ENCODE data around the gene POLR3B. TPM values are rescaled to one million over a fixed set of nuclear protein-coding genes. Genes with fewer than 3 reads are reported as not detected.

The POLR3B gene
- total and polyA plus RNA-seq, 9 donors, result 8.9 to 13.3 (median 11.8) TPM

DNA sequence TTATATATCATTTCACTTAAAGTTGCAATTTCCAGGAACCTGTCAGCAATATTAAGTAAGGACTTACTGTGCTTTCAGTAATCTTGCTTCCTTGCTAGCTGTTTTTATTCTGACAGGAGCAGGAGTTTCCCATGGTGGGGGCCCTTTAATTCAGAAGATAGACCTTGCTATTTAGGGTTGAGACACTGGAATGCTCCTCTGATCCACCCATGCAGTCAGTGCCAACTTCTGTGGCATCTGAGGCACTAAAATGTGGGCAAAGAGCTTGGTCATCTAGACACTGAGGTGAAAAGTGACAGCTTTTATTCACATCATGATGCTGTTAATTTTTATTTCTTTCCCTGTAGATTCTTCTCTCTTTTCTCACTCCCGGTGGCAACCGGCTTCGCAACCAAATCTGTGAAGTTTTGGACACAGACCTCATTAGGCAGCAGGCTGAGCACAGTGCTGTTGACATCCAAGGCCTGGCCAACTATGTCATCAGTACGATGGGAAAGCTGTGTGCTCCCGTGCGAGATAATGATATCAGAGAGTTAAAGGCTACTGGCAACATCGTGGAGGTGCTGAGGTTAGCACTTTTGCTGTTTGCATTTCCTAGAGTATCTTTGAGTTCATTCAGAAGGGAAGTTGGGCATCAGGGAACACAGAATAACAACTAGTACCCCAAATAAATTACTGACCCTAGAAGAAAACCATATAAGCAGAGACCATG lies 36.3 kb upstream of the POLR3B start:
- H3K4me3 ChIP-seq (ENCODE audit: low read length), result no peak overlapping the region
- H3K27ac ChIP-seq (ENCODE audit: low read length), result no peak overlapping the region
- no peaks in the 10 kb centered on the region for H3K9me3 ChIP-seq (replicated peaks; ENCODE audit: control insufficient read depth, low read depth, low read length)
- peaks cover 28% of the 10 kb centered on the region for H3K36me3 ChIP-seq (ENCODE audit: control insufficient read depth, insufficient read depth, low read length)
- no CpG with 5 or more reads among the region's 7 CpGs for WGBS (ENCODE audit: insufficient coverage)
- H3K4me1 ChIP-seq (ENCODE audit: control insufficient read depth, insufficient read depth, low read length), result no peaks in the 10 kb centered on the region
- no peaks in the 10 kb centered on the region for H3K27me3 ChIP-seq (ENCODE audit: control insufficient read depth, insufficient read depth, low read length)
- no peak for DNase-seq

DNA sequence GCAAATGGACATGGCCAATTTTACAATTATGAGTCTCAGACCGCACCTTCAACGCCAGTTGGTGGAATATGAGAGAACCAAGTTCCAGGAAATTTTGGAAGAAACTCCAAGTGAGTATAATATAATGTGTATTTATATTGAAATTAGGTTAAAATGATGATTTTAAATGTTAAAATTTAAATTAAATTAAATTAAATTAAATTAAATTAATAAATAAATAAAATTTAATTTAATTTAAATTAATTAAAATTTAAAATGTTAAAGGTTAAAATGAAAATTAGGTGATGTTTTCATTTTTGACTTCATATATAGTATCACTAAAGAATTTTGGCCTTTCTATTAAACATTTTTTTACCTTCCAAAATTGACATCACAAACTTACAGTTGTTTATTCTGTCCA lies 34.0 kb upstream of the POLR3B start:
- H3K27me3 ChIP-seq (ENCODE audit: control insufficient read depth, insufficient read depth, low read length), result no peaks in the 10 kb centered on the region
- no peaks in the 10 kb centered on the region for H3K4me1 ChIP-seq (ENCODE audit: control insufficient read depth, insufficient read depth, low read length)
- no peak overlapping the region for H3K4me3 ChIP-seq (ENCODE audit: low read length)
- no peak for DNase-seq
- no CpG with 5 or more reads among the region's 2 CpGs for WGBS (ENCODE audit: insufficient coverage)
- no peak overlapping the region for H3K27ac ChIP-seq (ENCODE audit: low read length)
- H3K9me3 ChIP-seq (replicated peaks; ENCODE audit: control insufficient read depth, low read depth, low read length), result no peaks in the 10 kb centered on the region
- H3K36me3 ChIP-seq (ENCODE audit: control insufficient read depth, insufficient read depth, low read length), result peaks cover 27% of the 10 kb centered on the region

DNA sequence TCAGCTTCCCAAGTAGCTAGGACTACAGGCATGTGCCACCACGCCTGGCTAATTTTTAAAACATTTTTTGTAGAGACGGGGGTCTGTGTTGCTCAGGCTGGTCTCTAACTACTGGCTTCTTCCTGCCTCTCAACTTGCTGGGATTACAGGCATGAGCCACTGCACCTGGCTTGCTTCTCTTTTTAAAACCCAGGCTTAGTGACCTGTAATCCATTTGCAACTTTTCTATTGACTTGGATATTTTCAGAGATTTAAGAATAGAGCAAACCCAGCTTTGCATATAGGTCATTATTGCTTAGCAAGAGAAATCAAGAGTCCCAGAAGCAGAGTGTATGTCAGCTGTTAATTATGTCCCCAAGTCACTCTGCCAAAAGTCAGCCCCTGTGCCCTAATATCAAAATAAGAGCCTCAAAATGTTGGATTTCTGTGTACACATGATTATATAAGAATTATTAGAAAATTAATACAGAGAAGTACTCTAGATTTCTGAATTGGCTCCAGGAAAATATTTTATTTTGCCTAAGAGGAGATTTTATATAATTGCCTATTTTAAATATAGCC lies 30.2 kb upstream of the POLR3B start:
- no peaks in the 10 kb centered on the region for H3K9me3 ChIP-seq (replicated peaks; ENCODE audit: control insufficient read depth, low read depth, low read length)
- no peak for DNase-seq
- no peaks in the 10 kb centered on the region for H3K27me3 ChIP-seq (ENCODE audit: control insufficient read depth, insufficient read depth, low read length)
- H3K27ac ChIP-seq (ENCODE audit: low read length), result no peak overlapping the region
- peaks cover 20% of the 10 kb centered on the region for H3K36me3 ChIP-seq (ENCODE audit: control insufficient read depth, insufficient read depth, low read length)
- H3K4me1 ChIP-seq (ENCODE audit: control insufficient read depth, insufficient read depth, low read length), result no peaks in the 10 kb centered on the region
- no peak overlapping the region for H3K4me3 ChIP-seq (ENCODE audit: low read length)
- WGBS (ENCODE audit: insufficient coverage), result 37% methylated on average over 2 of the region's 2 CpGs

DNA sequence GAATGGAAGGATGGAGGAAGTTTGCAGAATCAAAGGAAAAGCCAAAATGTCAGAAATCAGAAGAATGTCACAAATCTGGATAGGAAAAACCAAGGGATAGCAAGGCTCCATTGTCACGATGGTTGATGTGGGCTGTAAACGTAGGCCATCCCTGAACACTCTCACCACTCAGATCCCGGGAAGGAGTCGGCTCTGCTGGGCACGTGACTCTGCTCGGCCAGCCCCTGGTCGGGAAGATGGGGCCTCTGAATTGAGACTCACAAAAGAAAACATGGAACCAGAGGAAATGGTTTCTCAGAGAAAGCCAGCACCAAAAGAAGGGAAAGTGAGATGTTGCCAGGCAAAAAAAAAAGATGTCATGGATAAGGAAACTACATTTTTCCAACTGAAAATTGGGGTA lies 28.8 kb upstream of the POLR3B start:
- no peaks in the 10 kb centered on the region for H3K4me1 ChIP-seq (ENCODE audit: control insufficient read depth, insufficient read depth, low read length)
- H3K27ac ChIP-seq (ENCODE audit: low read length), result no peak overlapping the region
- H3K27me3 ChIP-seq (ENCODE audit: control insufficient read depth, insufficient read depth, low read length), result no peaks in the 10 kb centered on the region
- H3K9me3 ChIP-seq (replicated peaks; ENCODE audit: control insufficient read depth, low read depth, low read length), result no peaks in the 10 kb centered on the region
- H3K36me3 ChIP-seq (ENCODE audit: control insufficient read depth, insufficient read depth, low read length), result peaks cover 20% of the 10 kb centered on the region
- DNase-seq, result no peak
- 65% methylated on average over 3 of the region's 7 CpGs for WGBS (ENCODE audit: insufficient coverage)
- no peak overlapping the region for H3K4me3 ChIP-seq (ENCODE audit: low read length)

DNA sequence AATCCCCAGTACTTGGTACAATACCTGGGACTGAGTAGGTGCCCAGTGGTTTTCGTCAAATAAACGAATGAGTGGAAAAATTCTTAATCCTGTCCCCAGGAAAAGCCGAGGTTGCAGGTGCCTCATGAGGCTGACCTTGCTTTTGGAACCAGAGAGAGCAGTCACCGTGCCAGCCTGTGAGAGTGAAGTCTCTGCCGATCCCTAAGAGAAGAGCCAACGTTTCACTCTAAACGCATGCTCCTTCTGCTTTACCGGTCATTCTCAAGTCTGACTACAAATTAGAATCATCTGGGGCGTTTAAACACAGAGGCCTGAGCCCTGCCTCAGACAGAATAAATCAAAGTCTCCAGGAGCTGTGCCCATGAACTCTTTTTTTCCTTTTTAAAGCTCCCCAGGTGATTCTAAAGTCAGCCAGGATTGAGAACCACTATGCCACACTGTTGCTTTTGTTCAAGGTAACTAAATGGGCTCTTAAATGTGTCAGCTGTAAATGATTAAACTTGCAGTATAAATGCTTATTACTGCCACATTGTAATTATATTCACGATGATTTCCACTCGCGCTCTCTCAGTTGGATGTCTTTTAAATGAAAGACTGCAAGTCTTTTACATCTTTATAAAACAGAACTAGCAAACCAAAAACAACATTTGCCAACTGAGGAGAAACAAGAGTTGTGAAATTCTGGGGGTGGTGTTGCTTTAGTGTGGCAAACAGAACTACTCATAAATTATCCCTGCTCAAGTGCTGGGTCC lies 28.1 kb upstream of the POLR3B start:
- H3K27me3 ChIP-seq (ENCODE audit: control insufficient read depth, insufficient read depth, low read length), result no peaks in the 10 kb centered on the region
- WGBS (ENCODE audit: insufficient coverage), result 37% methylated on average over 8 of the region's 12 CpGs
- no peak overlapping the region for H3K27ac ChIP-seq (ENCODE audit: low read length)
- H3K4me1 ChIP-seq (ENCODE audit: control insufficient read depth, insufficient read depth, low read length), result no peaks in the 10 kb centered on the region
- H3K36me3 ChIP-seq (ENCODE audit: control insufficient read depth, insufficient read depth, low read length), result peaks cover 13% of the 10 kb centered on the region
- H3K4me3 ChIP-seq (ENCODE audit: low read length), result no peak overlapping the region
- H3K9me3 ChIP-seq (replicated peaks; ENCODE audit: control insufficient read depth, low read depth, low read length), result no peaks in the 10 kb centered on the region
- DNase-seq, result no peak

DNA sequence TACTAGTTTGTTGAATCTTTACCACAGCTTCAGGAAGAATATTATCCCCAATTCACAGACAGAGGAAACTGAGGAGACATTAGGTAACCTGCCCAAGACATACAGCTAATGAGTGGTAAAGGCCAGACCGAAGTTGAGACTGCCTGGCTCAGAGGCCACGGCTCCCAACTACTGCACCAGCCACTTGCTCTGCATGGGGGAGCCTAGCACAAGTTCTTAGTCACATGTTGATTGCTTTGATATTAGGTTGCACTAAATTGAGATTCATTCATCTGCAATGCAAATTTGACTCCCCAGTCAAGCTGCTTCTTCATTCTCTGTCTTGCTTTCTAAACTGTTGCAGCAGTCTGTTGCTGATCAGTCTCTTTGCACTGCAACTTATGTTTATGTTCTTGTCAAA lies 25.9 kb upstream of the POLR3B start:
- Histone ChIP-seq H3K9me3 (replicated peaks; ENCODE audit: control insufficient read depth, low read depth, low read length) (no peaks in the 10 kb centered on the region), H3K36me3 (ENCODE audit: control insufficient read depth, insufficient read depth, low read length) (peaks cover 9% of the 10 kb centered on the region), H3K27me3 (ENCODE audit: control insufficient read depth, insufficient read depth, low read length) (no peaks in the 10 kb centered on the region), H3K27ac (ENCODE audit: low read length) (no peak overlapping the region), H3K4me1 (ENCODE audit: control insufficient read depth, insufficient read depth, low read length) (no peaks in the 10 kb centered on the region), H3K4me3 (ENCODE audit: low read length) (no peak overlapping the region)
- WGBS (ENCODE audit: insufficient coverage), result no CpG with 5 or more reads among the region's 2 CpGs
- no peak for DNase-seq

DNA sequence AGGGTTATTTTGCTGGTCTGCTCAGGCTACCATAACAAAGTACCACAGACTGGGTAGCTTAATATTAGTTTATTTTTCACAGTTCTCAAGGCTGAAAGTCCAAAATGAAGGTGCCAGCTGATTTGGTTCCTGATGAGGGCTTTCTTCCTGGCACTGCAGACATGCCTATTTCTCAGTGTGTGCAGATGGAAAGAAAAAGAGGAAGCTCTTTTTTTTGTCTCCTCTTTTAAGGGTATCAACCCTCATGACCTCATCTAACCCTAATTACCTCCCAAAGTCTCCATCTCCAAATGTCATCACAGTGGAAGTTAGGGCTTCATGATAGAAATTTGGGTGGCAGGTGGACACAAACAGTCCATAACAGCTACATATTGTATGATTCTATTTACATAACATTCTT lies 25.0 kb upstream of the POLR3B start:
- Histone ChIP-seq H3K9me3 (replicated peaks; ENCODE audit: control insufficient read depth, low read depth, low read length) (no peaks in the 10 kb centered on the region), H3K27me3 (ENCODE audit: control insufficient read depth, insufficient read depth, low read length) (no peaks in the 10 kb centered on the region), H3K36me3 (ENCODE audit: control insufficient read depth, insufficient read depth, low read length) (peaks cover 7% of the 10 kb centered on the region), H3K4me1 (ENCODE audit: control insufficient read depth, insufficient read depth, low read length) (no peaks in the 10 kb centered on the region), H3K27ac (ENCODE audit: low read length) (no peak overlapping the region), H3K4me3 (ENCODE audit: low read length) (no peak overlapping the region)
- DNase-seq, result no peak

DNA sequence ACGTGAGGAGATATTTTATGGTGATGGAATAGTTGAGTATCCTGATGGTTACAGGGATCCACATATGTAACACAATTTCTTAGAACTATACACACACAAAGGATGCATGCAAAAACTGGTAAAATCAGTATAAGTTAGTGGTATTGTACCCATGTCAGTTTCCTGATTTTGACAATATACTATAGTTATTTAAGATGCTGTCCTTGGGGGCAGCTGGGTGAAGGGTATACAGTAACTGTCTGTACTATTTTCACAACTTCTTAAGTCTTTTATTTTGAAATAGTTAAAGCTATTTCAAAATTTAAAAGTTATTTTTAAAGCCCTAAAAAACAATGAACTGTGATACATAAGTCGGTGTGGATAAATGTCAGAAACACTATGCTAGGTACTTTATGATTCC lies 24.5 kb upstream of the POLR3B start:
- no CpG with 5 or more reads among the region's 2 CpGs for WGBS (ENCODE audit: insufficient coverage)
- peaks cover 7% of the 10 kb centered on the region for H3K36me3 ChIP-seq (ENCODE audit: control insufficient read depth, insufficient read depth, low read length)

DNA sequence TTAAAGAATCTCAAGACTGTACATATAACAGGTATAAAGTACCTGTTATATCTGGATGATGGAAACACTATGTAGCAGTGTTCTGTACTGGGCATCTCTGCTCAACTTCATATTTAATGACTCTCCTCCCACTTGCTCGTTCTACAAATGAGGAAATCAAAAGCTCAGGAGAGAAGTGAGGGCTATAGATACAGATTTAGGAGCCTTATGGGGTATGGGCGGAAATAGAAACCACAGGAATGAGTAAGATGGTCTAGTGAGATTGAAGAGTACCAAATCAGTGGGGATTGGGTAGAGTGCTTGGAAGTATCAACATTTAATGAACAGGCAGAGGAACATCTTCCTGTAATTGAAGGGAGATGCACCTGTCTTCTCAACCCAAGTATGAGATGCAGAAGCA lies 23.8 kb upstream of the POLR3B start:
- DNase-seq, result no peak
- Histone ChIP-seq H3K4me1 (ENCODE audit: control insufficient read depth, insufficient read depth, low read length) (no peaks in the 10 kb centered on the region), H3K36me3 (ENCODE audit: control insufficient read depth, insufficient read depth, low read length) (peaks cover 7% of the 10 kb centered on the region), H3K4me3 (ENCODE audit: low read length) (no peak overlapping the region), H3K27ac (ENCODE audit: low read length) (no peak overlapping the region), H3K9me3 (replicated peaks; ENCODE audit: control insufficient read depth, low read depth, low read length) (no peaks in the 10 kb centered on the region), H3K27me3 (ENCODE audit: control insufficient read depth, insufficient read depth, low read length) (no peaks in the 10 kb centered on the region)
- WGBS (ENCODE audit: insufficient coverage), result 100% methylated on average over 1 of the region's 2 CpGs

More for the DNA sequence above, 24.5 kb upstream of the POLR3B start:
- Histone ChIP-seq H3K4me1 (ENCODE audit: control insufficient read depth, insufficient read depth, low read length) (no peaks in the 10 kb centered on the region), H3K9me3 (replicated peaks; ENCODE audit: control insufficient read depth, low read depth, low read length) (no peaks in the 10 kb centered on the region), H3K27ac (ENCODE audit: low read length) (no peak overlapping the region), H3K27me3 (ENCODE audit: control insufficient read depth, insufficient read depth, low read length) (no peaks in the 10 kb centered on the region), H3K4me3 (ENCODE audit: low read length) (no peak overlapping the region)
- no peak for DNase-seq

DNA sequence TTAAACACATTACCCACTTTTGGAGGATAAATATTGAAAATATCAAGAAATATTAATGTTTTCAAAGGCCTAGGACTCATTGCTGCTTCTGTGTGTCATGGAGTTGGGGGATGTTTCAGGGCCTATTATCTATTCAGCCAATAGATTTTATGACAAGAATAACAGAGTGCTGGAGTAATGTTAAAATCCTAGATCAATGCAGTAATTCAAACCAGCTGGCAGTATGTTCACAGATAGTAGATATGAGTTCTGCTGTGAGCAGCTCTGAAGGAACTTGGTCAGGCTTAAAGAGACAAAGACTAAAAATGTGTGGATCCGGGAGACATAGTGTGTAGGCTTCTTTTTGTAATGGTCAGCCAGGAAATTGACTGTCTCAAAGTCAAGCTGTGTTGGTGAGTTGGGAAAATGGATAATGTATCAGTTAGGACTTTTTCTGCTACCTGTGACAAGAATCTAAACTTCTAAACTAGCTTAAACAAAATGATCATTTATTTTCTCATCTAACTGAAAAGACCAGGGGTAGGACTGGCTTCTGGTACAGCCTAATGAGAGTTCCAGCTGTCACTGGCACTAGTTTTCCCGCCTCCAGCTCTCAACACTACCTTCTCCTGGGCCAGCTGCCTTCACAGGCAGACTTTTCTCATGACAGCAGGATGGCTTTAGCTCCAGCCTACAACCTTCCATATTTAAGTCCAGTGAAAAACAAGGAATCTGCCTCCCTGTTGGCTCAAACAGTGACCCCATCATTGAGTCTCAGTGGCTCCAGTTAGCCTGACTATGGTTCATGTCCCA lies 16.3 kb upstream of the POLR3B start:
- peak; percentile 56 for DNase-seq
- Histone ChIP-seq H3K36me3 (ENCODE audit: control insufficient read depth, insufficient read depth, low read length) (peaks cover 12% of the 10 kb centered on the region), H3K4me3 (ENCODE audit: low read length) (no peak overlapping the region), H3K9me3 (replicated peaks; ENCODE audit: control insufficient read depth, low read depth, low read length) (no peaks in the 10 kb centered on the region), H3K4me1 (ENCODE audit: control insufficient read depth, insufficient read depth, low read length) (peaks cover 21% of the 10 kb centered on the region), H3K27me3 (ENCODE audit: control insufficient read depth, insufficient read depth, low read length) (no peaks in the 10 kb centered on the region), H3K27ac (ENCODE audit: low read length) (peak overlapping the region; percentile 81)
- WGBS (ENCODE audit: insufficient coverage), result 55% methylated on average over 2 of the region's 2 CpGs

Data from muscle of leg (tissue), 11 donors.